Endothelial cell of umbilical vein (primary cell): ENCODE results near the gene TMIGD2. TPM values are rescaled to one million over a fixed set of nuclear protein-coding genes. Genes with fewer than 3 reads are reported as not detected.

Experiments used
- BruUV-seq: library from RNA; stranded (reverse); fragments of 400-500 nt; replicated peaks from 2 replicates; lab custom pipeline; 2021; lab: Mats Ljungman, UMichigan
- CTCF ChIA-PET: fragments of 300-600, 350-600 bp; sonication (Branson Sonifier 250); formaldehyde crosslinking; loops from one replicate; lab custom pipeline; 2021; ENCODE audit warnings: antibody characterized with exemption, inconsistent platforms; lab: Charles Lee
- POLR2A ChIA-PET: fragments of 300-600, 350-600 bp; sonication (Branson Sonifier 250); formaldehyde crosslinking; loops from one replicate; lab custom pipeline; 2021; ENCODE audit warnings: antibody characterized with exemption, inconsistent platforms; lab: Charles Lee
- DNase-seq: peaks from one replicate; pipeline ENCODE4 v3.0.0-alpha.2; 2011; ENCODE audit warnings: low read depth, low spot score
- FAIRE-seq: peaks from 2 replicates; lab custom pipeline; 2011; peaks lifted over from hg19 to GRCh38; lab: Jason Lieb, UNC
- H2AFZ ChIP-seq: 2 replicates; pipeline ENCODE4 v1.6.0; 2012; ENCODE audit warnings: low read depth, low read length, control low read depth, inconsistent platforms
- H3K27ac ChIP-seq: 2 replicates; pipeline ENCODE4 v1.5.1; 2011; ENCODE audit warnings: low read depth, mild to moderate bottlenecking, control low read depth, low read length, moderate library complexity; ENCODE audit not compliant: insufficient read depth
- H3K27me3 ChIP-seq, 2 experiments: 2 replicates each; pipeline versions ENCODE4 v1.6.0 to v1.6.1; 2011; ENCODE audit warnings: low read length in 2 of 2, mixed read lengths in 1 of 2; ENCODE audit not compliant: control insufficient read depth in 2 of 2, insufficient read depth in 2 of 2
- H3K36me3 ChIP-seq, 2 experiments: 2 replicates in 1 of 2; 3 replicates in 1 of 2; pipeline ENCODE4 v1.5.1; 2011; ENCODE audit warnings: low read length in 2 of 2, mild to moderate bottlenecking in 1 of 2, moderate library complexity in 1 of 2; ENCODE audit not compliant: control insufficient read depth in 2 of 2, insufficient read depth in 2 of 2; ENCODE audit errors: extremely low read depth in 1 of 2
- H3K4me1 ChIP-seq: 3 replicates; pipeline ENCODE4 v1.5.1; 2011; ENCODE audit warnings: mild to moderate bottlenecking, low read length; ENCODE audit not compliant: control insufficient read depth, insufficient read depth; ENCODE audit errors: extremely low read depth
- H3K4me2 ChIP-seq: 2 replicates; pipeline ENCODE4 v1.6.1; 2011; ENCODE audit warnings: low read length, control low read depth, mixed read lengths; ENCODE audit not compliant: insufficient read depth
- H3K4me3 ChIP-seq, 3 experiments: fragments of 200-600 bp in 1 of 3; sonication (generic), shearing (Covaris generic) in 1 of 3; replicated peaks in 1 of 3; 2 replicates each; pipeline ENCODE4 v1.5.1; 2011 to 2016; ENCODE audit warnings: control low read depth in 3 of 3, low read length in 3 of 3, mild to moderate bottlenecking in 2 of 3, inconsistent platforms in 1 of 3, low read depth in 1 of 3, moderate library complexity in 1 of 3; ENCODE audit not compliant: insufficient read depth in 1 of 3
- H3K79me2 ChIP-seq: 2 replicates; pipeline ENCODE4 v1.6.0; 2012; ENCODE audit warnings: low read length, inconsistent platforms; ENCODE audit not compliant: control insufficient read depth, insufficient read depth
- H3K9ac ChIP-seq: replicated peaks from 2 replicates; pipeline ENCODE3; 2011; ENCODE audit warnings: low read length, control low read depth; ENCODE audit not compliant: insufficient read depth; ENCODE audit errors: extremely low read depth
- H3K9me1 ChIP-seq: replicated peaks from 3 replicates; pipeline ENCODE4 v1.6.0; 2011; ENCODE audit warnings: mild to moderate bottlenecking, low read length; ENCODE audit not compliant: control insufficient read depth, insufficient read depth; ENCODE audit errors: extremely low read depth
- H3K9me3 ChIP-seq: replicated peaks from 2 replicates; pipeline ENCODE4 v1.5.1; 2012; ENCODE audit warnings: low read length, inconsistent platforms; ENCODE audit not compliant: control insufficient read depth, insufficient read depth
- H4K20me1 ChIP-seq: replicated peaks from 2 replicates; pipeline ENCODE3; 2011; ENCODE audit warnings: mild to moderate bottlenecking, low read length; ENCODE audit not compliant: control insufficient read depth, insufficient read depth; ENCODE audit errors: extremely low read depth
- CTCF ChIP-seq, 2 donors: IDR thresholded peaks; 1 replicate in 1 of 2; 2 replicates in 1 of 2; pipeline ENCODE4 v1.5.1; 2011; ENCODE audit warnings: low read length in 2 of 2, mild to moderate bottlenecking in 2 of 2, moderate library complexity in 2 of 2, control low read depth in 1 of 2, inconsistent platforms in 1 of 2, low read depth in 1 of 2; ENCODE audit not compliant: insufficient read depth in 1 of 2; ENCODE audit errors: extremely low read depth in 1 of 2
- EZH2 ChIP-seq: IDR thresholded peaks from 2 replicates; pipeline ENCODE4 v1.6.1; 2012; ENCODE audit warnings: borderline replicate concordance, low read depth, mild to moderate bottlenecking, moderate library complexity, low read length, inconsistent platforms; ENCODE audit not compliant: severe bottlenecking
- FOS ChIP-seq: IDR thresholded peaks from 2 replicates; pipeline ENCODE4 v1.6.1; 2011; ENCODE audit warnings: mild to moderate bottlenecking, low read length, moderate library complexity, borderline replicate concordance; ENCODE audit not compliant: insufficient read depth
- GATA2 ChIP-seq: IDR thresholded peaks from 2 replicates; pipeline ENCODE4 v1.7.0; 2011; ENCODE audit warnings: low read depth, mild to moderate bottlenecking, moderate library complexity, mixed read lengths, low read length; ENCODE audit not compliant: insufficient read length, insufficient read depth
- JUN ChIP-seq: IDR thresholded peaks from 2 replicates; pipeline ENCODE4 v1.6.1; 2011; ENCODE audit warnings: borderline replicate concordance, low read depth; ENCODE audit not compliant: insufficient read length, insufficient read depth
- MAX ChIP-seq: IDR thresholded peaks from 2 replicates; pipeline ENCODE4 v1.6.1; 2011; ENCODE audit not compliant: insufficient read depth, insufficient read length
- MYC ChIP-seq: IDR thresholded peaks from one replicate; pipeline ENCODE4 v1.6.1; 2011; ENCODE audit warnings: mild to moderate bottlenecking, low read depth, low read length
- POLR2A ChIP-seq: IDR thresholded peaks from 2 replicates; pipeline ENCODE4 v1.6.1; 2012; ENCODE audit warnings: low read depth, mild to moderate bottlenecking, control low read depth, low read length
- POLR2AphosphoS5 ChIP-seq: IDR thresholded peaks from 2 replicates; pipeline ENCODE4 v1.6.1; 2012; ENCODE audit warnings: low read depth, mild to moderate bottlenecking, control low read depth, low read length, moderate library complexity; ENCODE audit not compliant: insufficient read depth
- dilution Hi-C: fragments of 300-500 bp; cut with MboI; formaldehyde crosslinking; loops from one replicate; pipeline ENCODE4 v1.15.0; 2019; ENCODE audit warnings: low sequenced_read_pairs; ENCODE audit not compliant: extremely low pct_ligation_motif_present
- intact Hi-C: fragments of 100-400 bp; cut with micrococcal nuclease; formaldehyde crosslinking; loops from one replicate; pipeline ENCODE4 v1.10.0; 2022
- polyA plus RNA-seq, 4 experiments: library from polyadenylated mRNA; depleted of rRNA in 3 of 4; stranded (reverse) in 3 of 4; unstranded in 1 of 4; fragments of >200 nt; gene quantifications; 2 replicates each; pipeline versions ENCODE4 v1.2.1 to v1.2.3, GENCODE V29; 2011 to 2012; ENCODE audit warnings: missing spikeins in 1 of 4
- total RNA-seq: library from RNA; stranded (reverse); gene quantifications from 2 replicates; pipeline ENCODE4 v1.2.3, GENCODE V29; 2021

Gene TMIGD2
- total and polyA plus RNA-seq, 2 donors (not counting 3 experiments of a cell fraction or from before 2014, with no cell fraction given): not detected

DNA sequence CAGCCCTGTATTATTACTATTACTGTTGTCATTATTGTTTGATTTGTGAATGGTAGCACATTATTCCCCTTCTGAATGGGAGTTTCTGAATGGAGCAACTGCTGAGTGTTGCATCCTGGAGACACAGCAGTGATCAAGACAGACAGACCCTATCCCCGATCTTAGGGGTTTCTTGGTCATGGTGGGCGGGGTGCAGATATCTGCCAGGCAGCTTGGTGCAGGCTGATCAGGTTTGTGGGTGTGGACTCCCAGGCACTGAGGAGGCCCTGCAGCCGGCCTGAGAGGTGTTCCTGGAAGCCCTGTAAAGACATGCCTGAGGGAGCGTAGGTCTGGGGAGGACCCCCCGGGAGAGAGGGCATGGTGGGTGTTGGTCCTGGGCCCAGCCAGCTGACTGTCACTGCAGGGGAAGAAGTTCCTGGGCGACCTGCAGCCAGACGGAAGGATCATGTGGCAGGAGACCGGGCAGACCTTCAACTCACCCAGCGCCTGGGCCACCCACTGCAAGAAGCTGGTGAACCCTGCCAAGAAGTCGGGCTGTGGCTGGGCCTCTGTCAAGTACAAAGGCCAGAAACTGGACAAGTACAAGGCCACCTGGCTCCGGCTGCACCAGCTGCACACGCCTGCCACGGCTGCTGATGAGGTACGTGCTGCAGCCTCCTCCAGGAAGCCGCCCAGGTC lies 43.3 kb upstream of the TMIGD2 start:
- ChIA-PET CTCF (interaction anchor here (0.7 kb wide), 1 partner anchor 24 kb away, joined by 3 read pairs; no protein-coding TSS in a partner anchor), POLR2A (no interaction called here)
- DNase-seq (no peak), FAIRE-seq (no peak)
- Histone ChIP-seq H3K27ac (no peak overlapping the region), H3K79me2 (no peaks in the 10 kb centered on the region), H3K4me1 (peaks cover 12% of the 10 kb centered on the region), H2AFZ (no peak overlapping the region), H4K20me1 (no peaks in the 10 kb centered on the region), H3K27me3 (no peaks in the 10 kb centered on the region), H3K9ac (no peak overlapping the region), H3K9me1 (no peaks in the 10 kb centered on the region), H3K4me3 (no peak overlapping the region), H3K9me3 (no peaks in the 10 kb centered on the region), H3K4me2 (no peak overlapping the region), H3K36me3 (peaks cover 2 to 4% of the 10 kb centered on the region in 2 experiments)
- no TSS peak for BruUV-seq
- dilution Hi-C loops (no loop called here), intact Hi-C loops (no loop called here)
- TF ChIP-seq EZH2 (no peak), MAX (no peak), GATA2 (no peak), POLR2AphosphoS5 (no peak), POLR2A (no peak), MYC (no peak), JUN (no peak), FOS (no peak), CTCF (IDR thresholded peaks at IDR 0.05; ENCODE audit: extremely low read depth in 1 of 2, insufficient read depth in 1 of 2, low read depth in 1 of 2, low read length in 2 of 2) (no peak)
